HepG2 (cell line): ENCODE results near the gene TALDO1. TPM values are rescaled to one million over a fixed set of nuclear protein-coding genes. Genes with fewer than 3 reads are reported as not detected.

ENCODE experiments used
- HES4 ChIP-seq: sonication (generic); formaldehyde crosslinking; IDR thresholded peaks from 2 replicates; pipeline ENCODE4 v1.9.0; 2021; ENCODE audit warnings: mild to moderate bottlenecking, missing genetic modification reagents, borderline replicate concordance
- MTF1 ChIP-seq: sonication (generic); formaldehyde crosslinking; IDR thresholded peaks from 2 replicates; pipeline ENCODE4 v1.5.0; 2020; ENCODE audit warnings: missing genetic modification reagents
- POLR2A ChIP-seq, 2 experiments: IDR thresholded peaks; 2 replicates each; pipeline ENCODE4 v1.6.1; 2011; ENCODE audit warnings: low read depth in 2 of 2, low read length in 2 of 2, mild to moderate bottlenecking in 1 of 2, moderate library complexity in 1 of 2; ENCODE audit not compliant: insufficient read depth in 1 of 2
- POLR2AphosphoS5 ChIP-seq: IDR thresholded peaks from 2 replicates; pipeline ENCODE4 v1.6.1; 2012; ENCODE audit warnings: low read depth, low read length
- SP2 ChIP-seq: sonication (generic); formaldehyde crosslinking; IDR thresholded peaks from 2 replicates; pipeline ENCODE4 v1.5.1; 2020; ENCODE audit warnings: mild to moderate bottlenecking, missing genetic modification reagents
- THRA ChIP-seq: sonication (generic); formaldehyde crosslinking; IDR thresholded peaks from 2 replicates; pipeline ENCODE4 v1.4.0; 2020; ENCODE audit warnings: missing genetic modification reagents, borderline replicate concordance
- ZNF232 ChIP-seq: sonication (generic); formaldehyde crosslinking; IDR thresholded peaks from 2 replicates; pipeline ENCODE4 v1.4.0; 2020; ENCODE audit warnings: missing genetic modification reagents, borderline replicate concordance
- ZNF24 ChIP-seq: fragments of 450-650 bp; IDR thresholded peaks from 2 replicates; pipeline ENCODE4 v1.6.1; 2017; ENCODE audit warnings: antibody characterized with exemption, mild to moderate bottlenecking
- ZNF354B ChIP-seq: sonication (generic); formaldehyde crosslinking; IDR thresholded peaks from 2 replicates; pipeline ENCODE4 v1.8.0; 2022; ENCODE audit warnings: mild to moderate bottlenecking, missing genetic modification reagents
- ZNF816 ChIP-seq: sonication (generic); formaldehyde crosslinking; IDR thresholded peaks from 2 replicates; pipeline ENCODE4 v1.8.0; 2022; ENCODE audit warnings: missing genetic modification reagents, mild to moderate bottlenecking, borderline replicate concordance
- ZSCAN12 ChIP-seq: sonication (generic); formaldehyde crosslinking; IDR thresholded peaks from 2 replicates; pipeline ENCODE4 v1.9.0; 2021; ENCODE audit warnings: mild to moderate bottlenecking, missing genetic modification reagents
- ZSCAN31 ChIP-seq: sonication (generic); formaldehyde crosslinking; IDR thresholded peaks from 2 replicates; pipeline ENCODE4 v1.5.0; 2020; ENCODE audit warnings: low read depth, mild to moderate bottlenecking, missing genetic modification reagents
- polyA plus RNA-seq, 8 experiments: library from polyadenylated mRNA; depleted of rRNA in 3 of 8; stranded (reverse) in 7 of 8; unstranded in 1 of 8; fragments of >200 nt; fragmentation: Illumina TruSeq in 4 of 8; extraction: Trizol in 4 of 8; gene quantifications; 2 replicates each; pipeline versions ENCODE4 v1.2.1 to v1.2.3, GENCODE V29; 2011 to 2016; ENCODE audit warnings: low read depth in 4 of 8, missing spikeins in 1 of 8, mixed read lengths in 1 of 8; ENCODE audit not compliant: insufficient read depth in 1 of 8
- total RNA-seq, 5 experiments: library from RNA; depleted of rRNA; stranded (reverse); fragments of >200 nt; fragmentation: Illumina TruSeq; extraction: Trizol; gene quantifications; 2 replicates each; pipeline ENCODE4 v1.2.3, GENCODE V29; 2016; ENCODE audit warnings: low read depth in 1 of 5
- TF ChIP-seq, protein P1 (sequence below): sonication (generic); formaldehyde crosslinking; IDR thresholded peaks from 2 replicates; pipeline ENCODE4 v1.4.0; 2020; ENCODE audit warnings: missing genetic modification reagents, low read depth, mild to moderate bottlenecking, borderline replicate concordance
- TF ChIP-seq, protein P2 (sequence below): sonication (generic); formaldehyde crosslinking; IDR thresholded peaks from 2 replicates; pipeline ENCODE4 v1.5.0; 2020; ENCODE audit warnings: missing genetic modification reagents, mild to moderate bottlenecking, borderline replicate concordance
- TF ChIP-seq, protein P3 (sequence below): sonication (generic); formaldehyde crosslinking; IDR thresholded peaks from 2 replicates; pipeline ENCODE4 v1.4.0; 2020; ENCODE audit warnings: missing genetic modification reagents
- TF ChIP-seq, protein P4 (sequence below): IDR thresholded peaks from 2 replicates; pipeline ENCODE4 v1.4.0; 2020; ENCODE audit warnings: mild to moderate bottlenecking, missing genetic modification reagents

The TALDO1 gene
- total and polyA plus RNA-seq, 2 of the 13 experiments (the other 11 are each of a cell fraction or from before 2014, with no cell fraction given): 107 to 240 TPM

- 0 out of 2 replicates have a peak, but pooled peaks have one; percentile 9 for TF ChIP-seq ZSCAN31 (CRISPR knock-in tag)
- TF ChIP-seq ZNF354B: no peak
- TF ChIP-seq POLR2A (IDR thresholded peaks at IDR 0.05; ENCODE audit: insufficient read depth in 1 of 2, low read depth in 2 of 2, low read length in 2 of 2): peak in 1 of 2 experiments; percentile 57; a peak in 2 of 4 replicates
- TF ChIP-seq ZSCAN12 (CRISPR knock-in tag): no peak
- TF ChIP-seq, protein P1, sequence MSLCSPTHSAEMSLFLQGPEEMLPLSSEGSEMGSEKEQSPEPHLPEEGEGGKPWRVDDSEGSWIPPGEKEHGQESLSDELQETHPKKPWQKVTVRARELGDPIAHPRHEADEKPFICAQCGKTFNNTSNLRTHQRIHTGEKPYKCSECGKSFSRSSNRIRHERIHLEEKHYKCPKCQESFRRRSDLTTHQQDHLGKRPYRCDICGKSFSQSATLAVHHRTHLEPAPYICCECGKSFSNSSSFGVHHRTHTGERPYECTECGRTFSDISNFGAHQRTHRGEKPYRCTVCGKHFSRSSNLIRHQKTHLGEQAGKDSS (CRISPR knock-in tag): no peak
- TF ChIP-seq, protein P2, sequence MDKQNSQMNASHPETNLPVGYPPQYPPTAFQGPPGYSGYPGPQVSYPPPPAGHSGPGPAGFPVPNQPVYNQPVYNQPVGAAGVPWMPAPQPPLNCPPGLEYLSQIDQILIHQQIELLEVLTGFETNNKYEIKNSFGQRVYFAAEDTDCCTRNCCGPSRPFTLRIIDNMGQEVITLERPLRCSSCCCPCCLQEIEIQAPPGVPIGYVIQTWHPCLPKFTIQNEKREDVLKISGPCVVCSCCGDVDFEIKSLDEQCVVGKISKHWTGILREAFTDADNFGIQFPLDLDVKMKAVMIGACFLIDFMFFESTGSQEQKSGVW: no peak
- 0 out of 2 replicates have a peak, but pooled peaks have one; percentile 21 for TF ChIP-seq ZNF816 (CRISPR knock-in tag)
- no peak for TF ChIP-seq THRA (CRISPR knock-in tag)
- no peak for TF ChIP-seq SP2 (CRISPR knock-in tag)
- TF ChIP-seq, protein P3, sequence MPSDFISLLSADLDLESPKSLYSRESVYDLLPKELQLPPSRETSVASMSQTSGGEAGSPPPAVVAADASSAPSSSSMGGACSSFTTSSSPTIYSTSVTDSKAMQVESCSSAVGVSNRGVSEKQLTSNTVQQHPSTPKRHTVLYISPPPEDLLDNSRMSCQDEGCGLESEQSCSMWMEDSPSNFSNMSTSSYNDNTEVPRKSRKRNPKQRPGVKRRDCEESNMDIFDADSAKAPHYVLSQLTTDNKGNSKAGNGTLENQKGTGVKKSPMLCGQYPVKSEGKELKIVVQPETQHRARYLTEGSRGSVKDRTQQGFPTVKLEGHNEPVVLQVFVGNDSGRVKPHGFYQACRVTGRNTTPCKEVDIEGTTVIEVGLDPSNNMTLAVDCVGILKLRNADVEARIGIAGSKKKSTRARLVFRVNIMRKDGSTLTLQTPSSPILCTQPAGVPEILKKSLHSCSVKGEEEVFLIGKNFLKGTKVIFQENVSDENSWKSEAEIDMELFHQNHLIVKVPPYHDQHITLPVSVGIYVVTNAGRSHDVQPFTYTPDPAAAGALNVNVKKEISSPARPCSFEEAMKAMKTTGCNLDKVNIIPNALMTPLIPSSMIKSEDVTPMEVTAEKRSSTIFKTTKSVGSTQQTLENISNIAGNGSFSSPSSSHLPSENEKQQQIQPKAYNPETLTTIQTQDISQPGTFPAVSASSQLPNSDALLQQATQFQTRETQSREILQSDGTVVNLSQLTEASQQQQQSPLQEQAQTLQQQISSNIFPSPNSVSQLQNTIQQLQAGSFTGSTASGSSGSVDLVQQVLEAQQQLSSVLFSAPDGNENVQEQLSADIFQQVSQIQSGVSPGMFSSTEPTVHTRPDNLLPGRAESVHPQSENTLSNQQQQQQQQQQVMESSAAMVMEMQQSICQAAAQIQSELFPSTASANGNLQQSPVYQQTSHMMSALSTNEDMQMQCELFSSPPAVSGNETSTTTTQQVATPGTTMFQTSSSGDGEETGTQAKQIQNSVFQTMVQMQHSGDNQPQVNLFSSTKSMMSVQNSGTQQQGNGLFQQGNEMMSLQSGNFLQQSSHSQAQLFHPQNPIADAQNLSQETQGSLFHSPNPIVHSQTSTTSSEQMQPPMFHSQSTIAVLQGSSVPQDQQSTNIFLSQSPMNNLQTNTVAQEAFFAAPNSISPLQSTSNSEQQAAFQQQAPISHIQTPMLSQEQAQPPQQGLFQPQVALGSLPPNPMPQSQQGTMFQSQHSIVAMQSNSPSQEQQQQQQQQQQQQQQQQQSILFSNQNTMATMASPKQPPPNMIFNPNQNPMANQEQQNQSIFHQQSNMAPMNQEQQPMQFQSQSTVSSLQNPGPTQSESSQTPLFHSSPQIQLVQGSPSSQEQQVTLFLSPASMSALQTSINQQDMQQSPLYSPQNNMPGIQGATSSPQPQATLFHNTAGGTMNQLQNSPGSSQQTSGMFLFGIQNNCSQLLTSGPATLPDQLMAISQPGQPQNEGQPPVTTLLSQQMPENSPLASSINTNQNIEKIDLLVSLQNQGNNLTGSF: peak; percentile 15; the same call in 1 of the 2 replicates
- TF ChIP-seq, protein P4, sequence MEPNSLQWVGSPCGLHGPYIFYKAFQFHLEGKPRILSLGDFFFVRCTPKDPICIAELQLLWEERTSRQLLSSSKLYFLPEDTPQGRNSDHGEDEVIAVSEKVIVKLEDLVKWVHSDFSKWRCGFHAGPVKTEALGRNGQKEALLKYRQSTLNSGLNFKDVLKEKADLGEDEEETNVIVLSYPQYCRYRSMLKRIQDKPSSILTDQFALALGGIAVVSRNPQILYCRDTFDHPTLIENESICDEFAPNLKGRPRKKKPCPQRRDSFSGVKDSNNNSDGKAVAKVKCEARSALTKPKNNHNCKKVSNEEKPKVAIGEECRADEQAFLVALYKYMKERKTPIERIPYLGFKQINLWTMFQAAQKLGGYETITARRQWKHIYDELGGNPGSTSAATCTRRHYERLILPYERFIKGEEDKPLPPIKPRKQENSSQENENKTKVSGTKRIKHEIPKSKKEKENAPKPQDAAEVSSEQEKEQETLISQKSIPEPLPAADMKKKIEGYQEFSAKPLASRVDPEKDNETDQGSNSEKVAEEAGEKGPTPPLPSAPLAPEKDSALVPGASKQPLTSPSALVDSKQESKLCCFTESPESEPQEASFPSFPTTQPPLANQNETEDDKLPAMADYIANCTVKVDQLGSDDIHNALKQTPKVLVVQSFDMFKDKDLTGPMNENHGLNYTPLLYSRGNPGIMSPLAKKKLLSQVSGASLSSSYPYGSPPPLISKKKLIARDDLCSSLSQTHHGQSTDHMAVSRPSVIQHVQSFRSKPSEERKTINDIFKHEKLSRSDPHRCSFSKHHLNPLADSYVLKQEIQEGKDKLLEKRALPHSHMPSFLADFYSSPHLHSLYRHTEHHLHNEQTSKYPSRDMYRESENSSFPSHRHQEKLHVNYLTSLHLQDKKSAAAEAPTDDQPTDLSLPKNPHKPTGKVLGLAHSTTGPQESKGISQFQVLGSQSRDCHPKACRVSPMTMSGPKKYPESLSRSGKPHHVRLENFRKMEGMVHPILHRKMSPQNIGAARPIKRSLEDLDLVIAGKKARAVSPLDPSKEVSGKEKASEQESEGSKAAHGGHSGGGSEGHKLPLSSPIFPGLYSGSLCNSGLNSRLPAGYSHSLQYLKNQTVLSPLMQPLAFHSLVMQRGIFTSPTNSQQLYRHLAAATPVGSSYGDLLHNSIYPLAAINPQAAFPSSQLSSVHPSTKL (CRISPR knock-in tag): no peak
- TF ChIP-seq MTF1 (CRISPR knock-in tag): no peak
- TF ChIP-seq ZNF24: no peak
- TF ChIP-seq ZNF232 (CRISPR knock-in tag): peak; percentile 41; the same call in 1 of the 2 replicates
- TF ChIP-seq HES4: 0 out of 2 replicates have a peak, but pooled peaks have one; percentile 12
- TF ChIP-seq POLR2AphosphoS5: 0 out of 2 replicates have a peak, but pooled peaks have one; percentile 25
These were observed 40.8 kb upstream of the TALDO1 start (continued) for GRCh38 chr11:706439-706956.
